Measurements from ENCODE around the gene EZH1.
"Not testable (repeated sequence)": the region's sequence is repeated elsewhere in the genome, so short reads cannot be mapped to it uniquely, and the experiment has no call there.

GRCh38 chr17:42768006-42768405, 23.2 kb upstream of the EZH1 start:
- TF ChIP-seq, protein P1, sequence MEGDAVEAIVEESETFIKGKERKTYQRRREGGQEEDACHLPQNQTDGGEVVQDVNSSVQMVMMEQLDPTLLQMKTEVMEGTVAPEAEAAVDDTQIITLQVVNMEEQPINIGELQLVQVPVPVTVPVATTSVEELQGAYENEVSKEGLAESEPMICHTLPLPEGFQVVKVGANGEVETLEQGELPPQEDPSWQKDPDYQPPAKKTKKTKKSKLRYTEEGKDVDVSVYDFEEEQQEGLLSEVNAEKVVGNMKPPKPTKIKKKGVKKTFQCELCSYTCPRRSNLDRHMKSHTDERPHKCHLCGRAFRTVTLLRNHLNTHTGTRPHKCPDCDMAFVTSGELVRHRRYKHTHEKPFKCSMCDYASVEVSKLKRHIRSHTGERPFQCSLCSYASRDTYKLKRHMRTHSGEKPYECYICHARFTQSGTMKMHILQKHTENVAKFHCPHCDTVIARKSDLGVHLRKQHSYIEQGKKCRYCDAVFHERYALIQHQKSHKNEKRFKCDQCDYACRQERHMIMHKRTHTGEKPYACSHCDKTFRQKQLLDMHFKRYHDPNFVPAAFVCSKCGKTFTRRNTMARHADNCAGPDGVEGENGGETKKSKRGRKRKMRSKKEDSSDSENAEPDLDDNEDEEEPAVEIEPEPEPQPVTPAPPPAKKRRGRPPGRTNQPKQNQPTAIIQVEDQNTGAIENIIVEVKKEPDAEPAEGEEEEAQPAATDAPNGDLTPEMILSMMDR (IDR thresholded peaks at IDR 0.05; ENCODE audit: low read length) = not testable (repeated sequence)
- TF ChIP-seq EZH2 (IDR thresholded peaks at IDR 0.05; ENCODE audit: borderline replicate concordance, low read length) = not testable (repeated sequence)

Measured in OCI-LY1 (cell line).